Left lung (tissue), 10 donors: Measurements from ENCODE around the gene MORF4L2. TPM values are rescaled to one million over a fixed set of nuclear protein-coding genes. Genes with fewer than 3 reads are reported as not detected.

Experiments used
- ATAC-seq: fragments of 200-7000 bp; cut with Tn5 transposase; one replicate; pipeline ENCODE4 v1.9.1; 2020; ENCODE audit warnings: moderate library complexity
- DNase-seq, 4 donors: peaks; one replicate each; pipeline ENCODE4 v3.0.0-alpha.2; 2013 to 2020
- H3K27ac ChIP-seq, 2 donors: fragments of 200-600 bp; sonication (generic) in 1 of 2; one replicate each; pipeline versions ENCODE4 v1.5.0 to v1.8.0; 2020 to 2021
- H3K27me3 ChIP-seq, 2 donors: fragments of 200-600 bp; sonication (generic) in 1 of 2; one replicate each; pipeline versions ENCODE4 v1.5.0 to v1.8.0; 2020 to 2021
- H3K36me3 ChIP-seq, 2 donors: fragments of 200-600 bp; sonication (generic) in 1 of 2; one replicate each; pipeline versions ENCODE4 v1.5.0 to v1.8.0; 2020 to 2021
- H3K4me1 ChIP-seq, 2 donors: fragments of 200-600 bp; one replicate each; pipeline ENCODE4 v1.8.0; 2021
- H3K4me3 ChIP-seq, 2 donors: fragments of 200-600 bp; sonication (generic) in 1 of 2; one replicate each; pipeline versions ENCODE4 v1.5.0 to v1.8.0; 2020 to 2021; ENCODE audit warnings: mild to moderate bottlenecking in 1 of 2
- H3K9me3 ChIP-seq, 2 donors: fragments of 200-600 bp; sonication (generic) in 1 of 2; one replicate each; pipeline versions ENCODE4 v1.5.0 to v1.8.0; 2020 to 2021
- CTCF ChIP-seq, 2 donors: fragments of 200-600 bp; sonication (generic) in 1 of 2; IDR thresholded peaks; one replicate each; pipeline versions ENCODE4 v1.5.0 to v1.8.0; 2021; ENCODE audit warnings: antibody characterized with exemption in 2 of 2
- intact Hi-C, 2 donors: fragments of 100-400 bp; cut with DNase I; formaldehyde crosslinking; loops; one replicate each; pipeline versions ENCODE4 v1.11.2 to v1.14.2; 2022
- polyA plus RNA-seq, 6 donors: library from polyadenylated mRNA; unstranded; fragments of 120-200 nt; gene quantifications; one replicate each; pipeline ENCODE4 v1.2.1, GENCODE V29; 2013; ENCODE audit not compliant: insufficient read length in 6 of 6
- total RNA-seq, 2 donors: library from RNA; stranded (reverse); fragmentation: NEBNext Ultra II Directional; extraction: Animal tissue kit (Norgen Biotek cat#: 25700); gene quantifications; one replicate each; pipeline ENCODE4 v1.2.1, GENCODE V29; 2021
- donor health status: DM: no; HTN: yes; CAD: no.
- donor health status: DM: no; HTN: no; CAD: no.

MORF4L2 gene
- total and polyA plus RNA-seq, 8 donors, result 274 to 340 (median 310) TPM

- H3K27me3 ChIP-seq, result peaks cover 0 to 8% of the 10 kb centered on the region in 2 donors
- no peak overlapping the region for H3K27ac ChIP-seq
- no peaks in the 10 kb centered on the region for H3K9me3 ChIP-seq
- no peak for TF ChIP-seq CTCF (IDR thresholded peaks at IDR 0.05)
- no peak overlapping the region for H3K4me3 ChIP-seq
- H3K4me1 ChIP-seq, result peaks cover 0 to 4% of the 10 kb centered on the region in 2 donors
- DNase-seq, result no peak
- no peak for ATAC-seq
- intact Hi-C loops, result no loop called here
- peaks cover 0 to 68% of the 10 kb centered on the region in 2 donors for H3K36me3 ChIP-seq
These were observed 8.1 kb downstream of the MORF4L2 start for GRCh38 chrX:103678199-103678993.

DNA sequence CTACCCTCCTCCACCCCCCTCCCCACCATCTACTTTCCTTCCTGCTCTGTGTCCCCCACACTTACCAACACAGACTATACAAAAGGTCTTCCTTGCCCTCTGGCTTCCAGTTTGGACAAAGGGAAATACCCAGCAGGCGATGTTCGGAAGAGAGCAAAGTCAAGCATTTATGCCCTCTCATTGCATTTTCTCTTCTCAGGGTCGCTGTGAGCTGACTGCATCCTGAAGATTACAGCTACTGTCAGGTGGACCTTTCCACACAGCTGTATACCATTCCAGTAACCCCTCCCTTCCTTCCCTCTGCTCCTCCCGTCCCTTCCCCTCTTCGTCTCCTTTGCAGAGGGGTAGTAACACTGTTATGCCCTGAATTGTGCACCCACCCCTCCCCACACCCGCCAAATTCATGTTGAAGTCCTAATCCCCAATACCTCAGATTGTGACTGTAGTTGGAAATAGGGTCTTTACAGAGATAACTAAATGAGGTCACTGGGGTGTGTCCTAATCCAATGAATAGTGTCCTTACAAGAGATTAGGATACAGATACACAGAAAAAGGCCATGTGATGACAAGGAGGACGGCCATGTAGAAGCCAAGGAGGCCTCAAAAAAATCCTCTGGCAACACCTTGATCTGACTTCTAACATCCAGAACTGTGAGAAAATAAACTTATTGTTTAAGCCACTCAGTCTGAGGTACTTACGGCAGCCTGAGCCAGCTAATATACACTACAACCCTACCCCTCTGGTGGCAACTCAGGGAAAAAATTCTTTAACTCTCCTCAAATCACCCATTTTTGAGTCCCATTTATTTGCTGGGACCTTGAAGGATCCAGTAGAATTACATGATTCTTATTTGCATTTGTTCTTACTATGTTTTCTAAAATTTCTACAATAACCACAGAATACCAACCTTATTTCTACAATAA lies 11.7 kb downstream of the MORF4L2 start:
- TF ChIP-seq CTCF (IDR thresholded peaks at IDR 0.05), result no peak
- H3K4me1 ChIP-seq, result no peaks in the 10 kb centered on the region
- DNase-seq (no peak), ATAC-seq (no peak)
- H3K36me3 ChIP-seq, result peaks cover 0 to 44% of the 10 kb centered on the region in 2 donors
- intact Hi-C loops, result no loop called here
- H3K27me3 ChIP-seq, result peaks cover 0 to 5% of the 10 kb centered on the region in 2 donors
- H3K9me3 ChIP-seq, result no peaks in the 10 kb centered on the region
- H3K27ac ChIP-seq, result no peak overlapping the region
- no peak overlapping the region for H3K4me3 ChIP-seq

- ATAC-seq, result no peak
- H3K4me3 ChIP-seq, result no peak overlapping the region
- TF ChIP-seq CTCF (IDR thresholded peaks at IDR 0.05), result no peak
These were observed 16.8 kb downstream of the MORF4L2 start for GRCh38 chrX:103669745-103670144.

DNA sequence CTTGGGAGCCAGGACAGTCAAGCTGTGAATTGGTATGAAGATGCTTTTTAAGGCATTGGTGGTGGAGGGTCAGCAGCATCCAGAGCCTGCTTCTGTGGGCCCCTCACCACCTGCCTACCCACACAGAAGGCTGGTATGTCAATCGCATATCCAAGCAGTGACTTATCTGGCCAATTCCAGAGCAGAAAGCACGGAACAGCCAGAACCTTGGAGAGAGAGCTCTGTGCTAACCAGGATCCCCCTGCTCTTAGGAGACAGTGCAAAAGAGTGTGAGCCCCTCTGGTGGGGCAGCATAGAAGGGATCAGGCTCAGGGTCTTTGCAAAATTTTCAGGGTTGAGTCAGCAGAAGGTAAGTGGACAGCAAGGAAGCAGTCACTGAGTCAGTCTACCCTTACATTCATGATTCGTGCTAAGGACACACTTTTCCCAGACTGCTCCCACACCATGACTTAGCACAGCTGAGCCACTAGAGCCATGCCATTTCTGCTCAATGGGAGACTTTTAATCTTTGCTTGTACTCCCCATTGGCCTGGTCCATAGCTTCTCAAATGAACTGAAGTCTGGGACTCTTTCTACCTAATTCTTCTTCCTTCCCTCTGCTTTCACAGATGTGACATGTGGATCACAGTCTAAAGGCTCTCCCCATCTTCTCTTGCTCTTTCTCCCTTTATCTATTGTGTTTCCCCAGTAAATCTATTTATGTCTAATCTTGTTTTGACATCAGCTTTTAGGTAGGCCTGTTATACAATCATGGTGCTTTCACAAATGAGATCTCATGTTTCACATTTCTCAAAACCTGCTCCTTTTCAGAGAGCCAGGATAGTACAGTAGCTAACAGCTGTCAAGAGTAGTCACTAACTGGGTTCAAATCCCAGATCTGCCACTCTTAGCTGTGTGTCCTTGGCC lies 20.0 kb downstream of the MORF4L2 start:
- H3K36me3 ChIP-seq, result no peaks in the 10 kb centered on the region
- no peak overlapping the region for H3K4me3 ChIP-seq
- ATAC-seq (no peak), DNase-seq (no peak)
- H3K27me3 ChIP-seq, result peaks cover 13% of the 10 kb centered on the region in 2 donors
- no peaks in the 10 kb centered on the region for H3K4me1 ChIP-seq
- H3K27ac ChIP-seq, result no peak overlapping the region
- intact Hi-C loops, result no loop called here
- no peak for TF ChIP-seq CTCF (IDR thresholded peaks at IDR 0.05)
- no peaks in the 10 kb centered on the region for H3K9me3 ChIP-seq

More at GRCh38 chrX:103669745-103670144, 16.8 kb downstream of the MORF4L2 start:
- H3K9me3 ChIP-seq, result no peaks in the 10 kb centered on the region
- no peaks in the 10 kb centered on the region for H3K27me3 ChIP-seq
- H3K27ac ChIP-seq, result no peak overlapping the region
- DNase-seq, result no peak
- H3K36me3 ChIP-seq, result no peaks in the 10 kb centered on the region
- H3K4me1 ChIP-seq, result no peaks in the 10 kb centered on the region
- intact Hi-C loops, result no loop called here
